ENCODE data around the gene TEKT5.

The TEKT5 gene

DNA sequence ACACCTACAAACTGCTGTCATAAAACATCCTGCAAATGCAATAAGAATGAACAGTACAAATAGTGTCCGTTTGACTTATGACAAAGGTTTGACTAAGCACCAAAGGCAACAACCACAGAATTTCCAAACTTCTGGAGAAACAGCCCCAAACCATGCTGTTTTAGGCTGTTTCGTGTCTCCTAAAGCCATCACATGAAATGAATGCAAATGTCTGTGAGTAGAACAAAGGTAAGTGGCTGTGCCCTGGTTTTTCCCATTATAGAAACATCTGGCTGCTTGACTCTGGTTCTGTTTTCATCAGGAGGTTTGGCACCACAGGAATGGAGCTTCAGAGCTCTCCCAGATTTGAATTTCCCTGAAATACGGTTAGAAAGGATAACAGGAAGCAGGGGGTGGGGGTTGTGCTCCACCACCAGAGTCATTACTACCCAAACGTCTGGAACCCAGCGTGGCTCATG lies 109.7 kb downstream of the TEKT5 start:
- Mint-ChIP-seq H3K36me3 (ENCODE audit: insufficient read depth) (no peaks in the 10 kb centered on the region), H3K4me1 (no peaks in the 10 kb centered on the region), H3K27me3 (peaks cover 89% of the 10 kb centered on the region), H3K4me3 (no peak overlapping the region), H3K27ac (ENCODE audit: low read depth) (no peak overlapping the region), H3K9me3 (no peaks in the 10 kb centered on the region)
- ATAC-seq (replicated peaks; ENCODE audit: extremely low read depth, poor library complexity, severe bottlenecking) (no peak), DNase-seq (ENCODE audit: low spot score in 2 of 2) (no peak)

DNA sequence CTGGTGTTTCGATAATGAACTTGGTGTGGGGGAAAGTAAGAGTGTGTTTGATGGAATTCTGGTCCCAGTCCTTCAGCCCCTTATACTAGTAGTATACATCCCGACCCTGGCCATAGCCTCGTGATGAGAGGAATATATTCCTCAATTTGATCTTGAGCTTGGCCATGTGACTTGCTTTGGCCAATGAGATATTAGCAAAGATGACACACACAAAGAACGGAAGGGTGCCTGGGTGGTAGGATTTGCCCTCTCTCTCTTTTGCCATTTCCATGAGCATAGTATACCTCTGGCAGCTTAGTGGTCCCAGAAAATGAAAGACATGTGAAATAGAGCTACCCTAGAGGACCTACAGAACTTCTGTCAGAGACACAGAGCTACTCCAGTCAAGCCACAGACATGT lies 111.5 kb downstream of the TEKT5 start:
- H3K4me1 Mint-ChIP-seq = no peaks in the 10 kb centered on the region
- no peak for DNase-seq (ENCODE audit: low spot score in 2 of 2)
- no peaks in the 10 kb centered on the region for H3K9me3 Mint-ChIP-seq
- H3K4me3 Mint-ChIP-seq = no peak overlapping the region
- no peak overlapping the region for H3K27ac Mint-ChIP-seq (ENCODE audit: low read depth)
- no peaks in the 10 kb centered on the region for H3K36me3 Mint-ChIP-seq (ENCODE audit: insufficient read depth)
- ATAC-seq (replicated peaks; ENCODE audit: extremely low read depth, poor library complexity, severe bottlenecking) = no peak
- peaks cover 89% of the 10 kb centered on the region for H3K27me3 Mint-ChIP-seq

DNA sequence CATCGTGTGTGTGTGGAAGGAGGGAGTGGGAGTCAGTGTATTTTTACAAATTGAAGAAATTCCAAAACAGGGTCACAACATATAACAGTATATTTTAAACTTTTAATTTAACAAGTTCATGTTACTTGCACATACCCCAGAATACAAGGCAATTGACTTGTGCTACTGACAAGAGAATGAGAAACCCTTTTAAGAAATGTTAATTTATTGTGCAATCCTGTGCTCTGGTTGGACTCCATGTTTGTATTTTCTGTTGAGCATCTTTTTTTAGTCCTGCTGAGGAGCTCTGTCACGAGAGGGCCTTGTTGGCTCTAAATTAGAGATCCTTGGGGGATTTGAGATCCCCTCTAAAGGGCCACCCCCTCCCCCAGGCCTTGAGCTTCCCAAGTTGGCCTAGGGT lies 113.2 kb downstream of the TEKT5 start:
- no peaks in the 10 kb centered on the region for H3K36me3 Mint-ChIP-seq (ENCODE audit: insufficient read depth)
- H3K4me1 Mint-ChIP-seq = no peaks in the 10 kb centered on the region
- H3K4me3 Mint-ChIP-seq = no peak overlapping the region
- peaks cover 87% of the 10 kb centered on the region for H3K27me3 Mint-ChIP-seq
- no peak for ATAC-seq (replicated peaks; ENCODE audit: extremely low read depth, poor library complexity, severe bottlenecking)
- DNase-seq (ENCODE audit: low spot score in 2 of 2) = no peak
- H3K27ac Mint-ChIP-seq (ENCODE audit: low read depth) = no peak overlapping the region
- no peaks in the 10 kb centered on the region for H3K9me3 Mint-ChIP-seq

DNA sequence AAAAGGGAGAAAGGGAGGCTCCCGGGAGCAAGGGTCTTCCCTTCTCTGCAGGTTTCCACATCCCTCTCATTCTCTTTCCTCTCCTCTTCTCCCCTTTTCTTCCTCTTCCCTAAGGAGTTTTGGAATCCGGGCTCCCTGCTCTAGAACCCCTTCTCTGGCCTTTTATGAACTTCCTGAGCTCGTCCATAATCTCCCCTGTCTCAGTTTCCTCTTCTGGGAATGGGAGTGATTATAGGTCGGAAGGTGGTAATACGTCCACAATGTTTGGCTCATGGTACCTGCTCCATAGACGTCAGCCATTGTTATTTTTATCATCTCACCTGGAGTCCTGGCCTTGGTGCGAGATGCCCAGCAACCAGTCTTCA lies 113.9 kb downstream of the TEKT5 start:
- Mint-ChIP-seq H3K9me3 (no peaks in the 10 kb centered on the region), H3K4me3 (no peak overlapping the region), H3K27ac (ENCODE audit: low read depth) (no peak overlapping the region), H3K36me3 (ENCODE audit: insufficient read depth) (no peaks in the 10 kb centered on the region), H3K27me3 (peaks cover 82% of the 10 kb centered on the region), H3K4me1 (no peaks in the 10 kb centered on the region)
- ATAC-seq (replicated peaks; ENCODE audit: extremely low read depth, poor library complexity, severe bottlenecking) = no peak
- no peak for DNase-seq (ENCODE audit: low spot score in 2 of 2)

DNA sequence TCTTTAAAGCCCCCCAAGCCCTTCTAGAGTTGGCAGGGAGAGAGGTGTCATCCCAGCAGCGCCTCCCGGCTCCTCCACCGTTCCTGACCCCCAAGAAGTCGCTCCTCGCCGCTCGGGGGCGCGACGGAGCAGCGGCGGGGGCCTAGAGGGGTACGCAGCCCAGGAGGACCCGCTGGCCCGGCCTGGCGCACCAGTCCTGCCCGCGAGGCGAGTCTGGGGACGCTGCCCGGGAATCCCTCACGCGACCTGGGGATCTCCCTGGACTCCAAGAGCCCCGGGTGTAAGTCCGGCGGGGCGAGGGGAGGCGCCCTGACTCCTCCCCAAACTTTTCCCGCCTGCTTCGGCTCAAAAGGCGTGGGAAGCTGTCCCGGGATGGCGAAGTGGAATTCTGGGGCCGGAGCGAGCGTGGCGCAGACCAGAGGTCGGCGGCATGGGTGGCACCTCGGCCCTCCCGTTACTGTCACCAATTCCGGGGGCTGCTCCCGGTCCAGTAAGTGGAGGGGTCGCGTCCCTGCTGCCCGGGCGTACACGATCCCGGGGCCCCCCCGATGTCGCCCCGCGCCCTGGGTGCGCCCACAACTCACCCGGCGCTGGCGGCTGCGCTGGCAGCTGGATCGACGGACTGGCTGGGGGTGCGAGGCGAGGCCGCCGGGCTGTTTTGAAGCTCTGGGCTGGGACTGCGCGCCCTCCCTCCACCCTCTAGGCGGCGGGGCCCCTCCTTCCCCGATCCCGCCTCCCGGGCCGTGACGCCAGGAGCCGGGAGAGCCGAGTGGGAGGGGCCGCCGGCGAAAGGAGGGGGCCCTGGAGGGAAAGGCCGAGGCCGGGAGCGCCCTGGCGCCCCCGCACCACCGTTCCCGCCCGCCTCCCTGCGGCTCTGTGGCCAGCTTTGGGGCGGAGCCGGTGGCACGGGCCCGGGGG lies 114.5 kb downstream of the TEKT5 start, which contains the start of gene EMP2:
EMP2 (minus strand) TSS at position 634 of the 918 bp plus-strand sequence. CDS start 32,981 bp downstream, outside the sequence.
- Mint-ChIP-seq H3K27ac (ENCODE audit: low read depth) (no peak within 1 kb of the TSS), H3K27me3 (peaks cover 82% of the 10 kb centered on the region), H3K36me3 (ENCODE audit: insufficient read depth) (no peaks in the 10 kb centered on the region), H3K4me1 (no peaks in the 10 kb centered on the region), H3K9me3 (no peaks in the 10 kb centered on the region), H3K4me3 (no peak within 1 kb of the TSS)
- ATAC-seq (replicated peaks; ENCODE audit: extremely low read depth, poor library complexity, severe bottlenecking) (no peak), DNase-seq (ENCODE audit: low spot score in 2 of 2) (no peak)

DNA sequence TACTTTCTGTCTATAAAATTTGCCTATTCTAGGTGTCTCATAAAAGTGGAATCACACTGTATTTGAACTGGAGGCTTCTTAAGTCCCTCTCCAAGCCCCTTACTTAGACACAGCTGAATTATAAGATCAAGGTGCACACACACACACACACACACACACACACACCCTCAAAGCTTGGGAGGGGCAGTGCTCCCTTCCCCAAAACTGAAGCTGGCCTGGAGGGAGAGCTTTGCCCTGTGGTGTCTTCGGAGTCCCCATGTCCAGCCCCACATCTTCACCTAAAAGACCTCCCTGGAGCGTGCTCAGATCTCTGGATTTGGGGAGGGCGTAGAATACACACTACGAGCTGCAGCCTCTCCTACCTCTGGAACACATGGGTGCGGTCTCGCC lies 115.2 kb downstream of the TEKT5 start:
- DNase-seq (ENCODE audit: low spot score in 2 of 2) (no peak), ATAC-seq (replicated peaks; ENCODE audit: extremely low read depth, poor library complexity, severe bottlenecking) (no peak)
- no peak overlapping the region for H3K4me3 Mint-ChIP-seq
- no peak overlapping the region for H3K27ac Mint-ChIP-seq (ENCODE audit: low read depth)
- H3K27me3 Mint-ChIP-seq = peaks cover 79% of the 10 kb centered on the region
- H3K36me3 Mint-ChIP-seq (ENCODE audit: insufficient read depth) = no peaks in the 10 kb centered on the region
- no peaks in the 10 kb centered on the region for H3K9me3 Mint-ChIP-seq
- no peaks in the 10 kb centered on the region for H3K4me1 Mint-ChIP-seq

DNA sequence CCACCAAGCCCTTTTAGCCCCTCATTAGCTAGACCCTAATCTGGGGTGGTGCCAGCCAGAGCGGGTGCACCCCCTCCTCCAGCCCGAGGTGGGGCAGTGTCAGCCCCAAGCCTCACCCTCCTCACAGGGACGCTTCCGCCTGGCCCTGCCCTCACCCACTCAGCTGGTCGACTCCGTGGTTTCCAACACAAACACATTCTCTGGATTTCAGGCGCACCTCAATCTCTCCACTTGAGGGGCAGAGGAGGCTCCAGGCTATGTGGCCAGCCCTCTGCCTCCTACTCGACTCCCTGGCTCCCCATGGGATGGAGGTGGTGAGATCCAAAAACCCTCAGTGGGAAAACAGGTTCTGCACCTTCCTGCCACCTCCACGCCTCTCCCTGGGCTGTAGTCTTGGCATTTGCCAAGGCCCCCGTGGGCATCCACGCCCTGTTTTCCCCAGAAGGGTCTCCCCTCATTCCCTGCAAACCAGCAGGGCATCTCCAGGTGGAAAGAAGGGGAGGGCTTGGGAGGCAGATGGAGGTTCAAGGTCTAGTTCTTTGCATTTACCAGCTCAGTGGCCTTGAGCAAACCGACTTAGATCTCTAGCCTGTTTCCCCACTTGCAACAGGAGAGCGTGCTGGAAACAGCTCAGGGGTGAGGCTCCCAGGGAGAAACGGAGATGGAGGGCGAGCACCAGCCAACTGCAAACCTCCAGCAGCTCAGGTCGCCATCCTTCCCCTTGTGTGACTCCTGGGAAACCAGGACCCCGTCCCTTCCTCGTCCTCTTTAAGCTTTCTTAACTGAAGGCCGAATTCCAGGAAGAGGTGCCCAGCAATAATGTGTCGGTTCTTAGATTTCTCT lies 116.0 kb downstream of the TEKT5 start:
- H3K4me1 Mint-ChIP-seq = no peaks in the 10 kb centered on the region
- no peaks in the 10 kb centered on the region for H3K36me3 Mint-ChIP-seq (ENCODE audit: insufficient read depth)
- H3K9me3 Mint-ChIP-seq = no peaks in the 10 kb centered on the region
- ATAC-seq (replicated peaks; ENCODE audit: extremely low read depth, poor library complexity, severe bottlenecking) (no peak), DNase-seq (ENCODE audit: low spot score in 2 of 2) (no peak)
- peaks cover 73% of the 10 kb centered on the region for H3K27me3 Mint-ChIP-seq
- no peak overlapping the region for H3K4me3 Mint-ChIP-seq
- no peak overlapping the region for H3K27ac Mint-ChIP-seq (ENCODE audit: low read depth)
